SK-N-MC (cell line): Measurements from ENCODE around the gene HCN1.

Experiments used
- EZH2 ChIP-seq: fragments of 200-600 bp; sonication (generic); IDR thresholded peaks from one replicate; pipeline ENCODE4 v1.6.1; 2017; ENCODE audit warnings: antibody characterized with exemption
- FOXP2 ChIP-seq: optimal IDR thresholded peaks from 2 replicates; pipeline ENCODE3; 2011; ENCODE audit warnings: mild to moderate bottlenecking, moderate library complexity; ENCODE audit not compliant: insufficient read depth; ENCODE audit errors: extremely low read length, control extremely low read depth
- POLR2AphosphoS5 ChIP-seq: IDR thresholded peaks from 2 replicates; pipeline ENCODE4 v1.6.1; 2012; ENCODE audit warnings: mild to moderate bottlenecking, low read depth, low read length, borderline replicate concordance

DNA sequence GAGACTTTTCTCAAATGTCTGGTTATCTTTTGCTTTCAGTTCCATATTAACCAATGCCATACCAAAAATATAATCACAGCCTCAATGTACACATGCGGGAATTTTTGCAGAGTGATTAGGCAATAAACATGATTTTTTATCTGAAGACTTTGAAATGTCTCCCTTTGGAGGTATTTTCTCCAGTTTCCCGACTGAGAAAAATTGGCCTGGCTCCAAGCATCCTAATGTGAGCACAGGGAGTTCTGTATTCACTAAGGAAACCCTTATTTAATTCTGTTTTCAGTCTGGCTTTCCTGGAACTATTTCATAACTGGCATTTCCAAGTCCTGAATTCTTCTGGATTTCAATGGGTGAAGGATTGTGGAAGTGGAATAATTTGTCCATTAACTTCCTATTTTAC, 8.5 kb downstream of the HCN1 start:
- TF ChIP-seq POLR2AphosphoS5 (no peak), EZH2 (no peak), FOXP2 (no peak)
